H1 (cell line): Measurements from ENCODE around the gene RHOH. TPM values are rescaled to one million over a fixed set of nuclear protein-coding genes. Genes with fewer than 3 reads are reported as not detected.

Experiments
- CTBP2 ChIP-seq: IDR thresholded peaks from 2 replicates; pipeline ENCODE4 v1.7.0; 2011; ENCODE audit warnings: borderline replicate concordance, mild to moderate bottlenecking, moderate library complexity, mixed read lengths, low read length; ENCODE audit not compliant: insufficient read depth, insufficient read length
- polyA plus RNA-seq, 7 experiments: library from polyadenylated mRNA; depleted of rRNA in 3 of 7; stranded (reverse) in 5 of 7; unstranded in 2 of 7; fragments of >200 nt in 5 of 7; fragments of 200-250 nt in 2 of 7; gene quantifications; 1 replicate in 5 of 7; 2 replicates in 1 of 7; 4 replicates in 1 of 7; pipeline versions ENCODE4 v1.2.1 to v1.2.3, GENCODE V29; 2011 to 2013; ENCODE audit warnings: missing spikeins in 2 of 7, mixed read lengths in 2 of 7
- total RNA-seq: library from RNA; stranded (reverse); fragmentation: NEBNext Ultra II Directional; extraction: Animal tissue kit (Norgen Biotek cat#: 25700); gene quantifications from 2 replicates; pipeline ENCODE4 v1.2.1, GENCODE V29; 2021
- TF ChIP-seq, protein P1 (sequence below), 3 experiments: IDR thresholded peaks; 1 replicate in 2 of 3; 2 replicates in 1 of 3; pipeline versions ENCODE4 v1.5.1 to v1.6.1; 2011; ENCODE audit warnings: low read length in 3 of 3, mild to moderate bottlenecking in 3 of 3, inconsistent platforms in 2 of 3, low read depth in 1 of 3, moderate library complexity in 1 of 3; ENCODE audit not compliant: insufficient read depth in 1 of 3; ENCODE audit errors: control extremely low read depth in 1 of 3

The RHOH gene
- total and polyA plus RNA-seq, 2 of the 8 experiments (the other 6 are each of a cell fraction or from before 2014, with no cell fraction given) = 5.9 to 6.9 TPM

DNA sequence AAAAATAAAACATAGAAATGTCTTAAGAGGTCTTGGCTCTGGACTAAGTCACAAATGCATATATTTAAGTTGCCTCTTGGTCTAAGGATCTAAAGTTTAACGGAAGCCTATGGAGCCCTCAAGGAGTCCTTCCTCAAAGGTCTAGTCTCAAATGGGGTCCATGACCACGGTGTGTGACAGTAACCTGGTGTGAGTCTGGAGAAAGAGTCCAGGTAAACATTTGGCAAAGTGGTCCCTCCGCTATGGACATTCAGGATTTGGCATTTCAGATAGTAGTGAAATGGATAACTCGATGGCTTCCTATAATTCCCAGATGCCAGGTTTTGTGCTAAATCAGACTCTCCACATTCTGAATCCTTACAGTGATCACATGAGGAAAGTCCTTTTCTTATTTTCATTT is 44.2 kb downstream of the RHOH start (continued):
- TF ChIP-seq, protein P1, sequence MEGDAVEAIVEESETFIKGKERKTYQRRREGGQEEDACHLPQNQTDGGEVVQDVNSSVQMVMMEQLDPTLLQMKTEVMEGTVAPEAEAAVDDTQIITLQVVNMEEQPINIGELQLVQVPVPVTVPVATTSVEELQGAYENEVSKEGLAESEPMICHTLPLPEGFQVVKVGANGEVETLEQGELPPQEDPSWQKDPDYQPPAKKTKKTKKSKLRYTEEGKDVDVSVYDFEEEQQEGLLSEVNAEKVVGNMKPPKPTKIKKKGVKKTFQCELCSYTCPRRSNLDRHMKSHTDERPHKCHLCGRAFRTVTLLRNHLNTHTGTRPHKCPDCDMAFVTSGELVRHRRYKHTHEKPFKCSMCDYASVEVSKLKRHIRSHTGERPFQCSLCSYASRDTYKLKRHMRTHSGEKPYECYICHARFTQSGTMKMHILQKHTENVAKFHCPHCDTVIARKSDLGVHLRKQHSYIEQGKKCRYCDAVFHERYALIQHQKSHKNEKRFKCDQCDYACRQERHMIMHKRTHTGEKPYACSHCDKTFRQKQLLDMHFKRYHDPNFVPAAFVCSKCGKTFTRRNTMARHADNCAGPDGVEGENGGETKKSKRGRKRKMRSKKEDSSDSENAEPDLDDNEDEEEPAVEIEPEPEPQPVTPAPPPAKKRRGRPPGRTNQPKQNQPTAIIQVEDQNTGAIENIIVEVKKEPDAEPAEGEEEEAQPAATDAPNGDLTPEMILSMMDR (IDR thresholded peaks at IDR 0.05; ENCODE audit: control extremely low read depth in 1 of 3, insufficient read depth in 1 of 3, low read depth in 1 of 3, low read length in 3 of 3) = no peak
- TF ChIP-seq CTBP2 = no peak
